ENCODE measurements around the gene UBR2.
A peak's percentile ranks its signal among the peaks of the same experiment; 100 is the strongest.
"Not testable (repeated sequence)": the region's sequence is repeated elsewhere in the genome, so short reads cannot be mapped to it uniquely, and the experiment has no call there.

The UBR2 gene

GRCh38 chr6:42615518-42615917 lies 51.7 kb downstream of the UBR2 start:
- no peak for DNase-seq (ENCODE audit: low read depth, low spot score)
- H3K27ac ChIP-seq = peak overlapping the region; percentile 34

- DNase-seq (ENCODE audit: low read depth, low spot score) = no peak
- H3K27ac ChIP-seq = peak overlapping the region; percentile 34
Observed at GRCh38 chr6:42616716-42617115, 52.9 kb downstream of the UBR2 start.

- H3K27ac ChIP-seq = no peak overlapping the region
Observed at GRCh38 chr6:42618105-42618504, 54.3 kb downstream of the UBR2 start.

GRCh38 chr6:42618686-42619085 lies 54.9 kb downstream of the UBR2 start:
- DNase-seq (ENCODE audit: low read depth, low spot score) = no peak
- no peak overlapping the region for H3K27ac ChIP-seq

More at GRCh38 chr6:42618105-42618504, 54.3 kb downstream of the UBR2 start:
- DNase-seq (ENCODE audit: low read depth, low spot score) = no peak

DNA sequence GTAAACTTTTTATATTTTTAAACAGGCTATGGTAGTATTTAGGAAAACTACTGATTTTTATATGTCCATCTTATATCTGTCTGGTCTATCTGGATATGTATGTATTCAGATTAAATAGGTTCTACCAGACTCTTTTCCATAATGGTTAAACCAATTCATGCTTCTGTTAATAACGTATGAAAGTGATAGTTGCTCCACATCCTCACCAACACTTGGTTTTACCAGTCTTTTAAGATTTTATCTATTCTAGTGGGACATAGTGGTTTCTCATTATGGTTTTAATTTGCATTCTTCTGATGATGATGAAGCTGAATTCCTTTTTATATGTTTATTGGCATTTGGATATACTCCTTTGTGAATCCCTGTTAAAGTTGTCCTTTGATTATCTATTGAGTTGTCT lies 56.1 kb downstream of the UBR2 start:
- no peak overlapping the region for H3K27ac ChIP-seq

GRCh38 chr6:42624601-42625000 lies 60.8 kb downstream of the UBR2 start:
- no peak overlapping the region for H3K27ac ChIP-seq
- no peak for DNase-seq (ENCODE audit: low read depth, low spot score)

More for the DNA sequence above, 56.1 kb downstream of the UBR2 start:
- DNase-seq (ENCODE audit: low read depth, low spot score) = no peak

- DNase-seq (ENCODE audit: low read depth, low spot score) = no peak
- no peak overlapping the region for H3K27ac ChIP-seq
Observed at GRCh38 chr6:42627044-42627443, 63.2 kb downstream of the UBR2 start.

DNA sequence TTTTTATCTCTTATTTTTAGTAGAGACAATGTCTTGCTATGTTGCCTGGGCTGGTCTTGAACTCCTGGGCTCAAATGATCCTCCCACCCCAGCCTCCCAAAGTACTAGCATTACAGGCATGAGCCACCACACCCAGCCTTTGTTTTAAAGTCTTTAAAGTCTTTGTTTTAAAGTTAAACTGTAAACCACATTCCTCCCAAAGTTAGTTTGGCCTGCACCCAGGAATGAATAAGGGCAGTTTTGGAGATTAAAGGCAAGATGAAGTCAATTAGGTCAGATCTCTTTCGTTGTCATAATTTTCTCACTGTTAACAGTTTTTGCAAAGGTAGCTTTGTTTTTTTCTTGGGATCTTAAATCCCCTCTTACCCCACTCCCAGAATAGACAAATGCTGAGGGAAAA lies 63.8 kb downstream of the UBR2 start:
- no peak overlapping the region for H3K27ac ChIP-seq
- no peak for DNase-seq (ENCODE audit: low read depth, low spot score)

- DNase-seq (ENCODE audit: low read depth, low spot score) = no peak
Observed at GRCh38 chr6:42628604-42629003, 64.8 kb downstream of the UBR2 start.

DNA sequence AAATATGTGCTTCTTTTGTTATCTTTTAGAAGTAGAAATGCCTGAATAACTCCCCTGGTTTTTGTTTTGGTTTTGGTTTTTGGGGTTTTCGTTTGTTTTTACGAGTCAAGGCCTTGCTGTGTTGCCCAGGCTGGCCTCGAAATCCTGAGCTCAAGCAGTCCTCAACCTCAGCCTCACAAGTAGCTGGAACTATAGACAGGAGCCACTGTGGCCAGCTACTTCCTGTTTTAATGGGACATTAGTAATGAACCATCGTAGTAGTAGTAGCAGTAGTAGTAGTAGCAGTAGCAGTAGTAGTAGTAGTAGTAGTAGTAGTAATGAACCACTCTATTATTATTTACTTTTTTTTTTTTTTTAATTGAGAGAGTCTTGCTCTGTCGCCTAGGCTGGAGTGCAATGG lies 66.0 kb downstream of the UBR2 start:
- no peak for DNase-seq (ENCODE audit: low read depth, low spot score)
- H3K27ac ChIP-seq = no peak overlapping the region

More at GRCh38 chr6:42628604-42629003, 64.8 kb downstream of the UBR2 start:
- H3K27ac ChIP-seq = no peak overlapping the region

DNA sequence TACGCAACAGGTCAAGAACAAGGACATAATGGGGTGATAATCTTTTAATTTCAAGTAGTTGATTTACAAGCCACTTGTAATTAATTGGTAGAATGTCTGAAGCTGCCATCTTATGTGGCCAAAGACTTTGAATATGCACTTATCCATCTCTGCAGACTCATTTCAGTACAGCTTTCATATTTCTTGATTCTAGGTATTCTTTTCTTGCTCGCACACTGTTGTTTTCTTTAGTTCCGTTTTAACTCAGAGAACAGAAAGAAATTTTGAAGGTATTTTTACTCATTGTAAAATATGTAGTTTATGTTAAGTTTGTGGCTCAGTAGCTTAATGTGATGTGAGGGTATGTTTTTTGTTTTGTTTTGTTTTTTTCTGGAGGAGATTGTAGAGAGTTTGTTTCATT lies 73.9 kb downstream of the UBR2 start:
- H3K27ac ChIP-seq = no peak overlapping the region
- no peak for DNase-seq (ENCODE audit: low read depth, low spot score)

DNA sequence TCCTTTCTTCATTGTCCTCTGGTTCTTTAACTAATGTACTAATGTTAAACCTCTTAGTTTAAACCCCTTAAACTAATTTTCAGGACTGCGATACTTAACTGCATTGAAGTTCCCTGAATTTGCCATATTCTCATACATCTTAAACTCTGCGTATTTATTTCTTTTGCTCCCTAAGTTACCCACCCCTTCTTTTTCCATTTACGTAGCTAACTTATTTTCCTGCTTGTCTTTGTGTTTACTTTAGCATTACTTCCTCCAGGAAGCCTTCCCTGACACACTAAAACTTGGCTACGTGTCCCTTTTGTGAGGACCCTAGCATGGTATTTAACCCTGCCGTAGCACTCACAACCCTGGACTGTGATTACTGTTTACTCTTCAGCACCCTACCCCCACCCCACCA lies 79.0 kb downstream of the UBR2 start:
- no peak for DNase-seq (ENCODE audit: low read depth, low spot score)
- H3K27ac ChIP-seq = no peak overlapping the region

GRCh38 chr6:42644211-42644610 lies 80.4 kb downstream of the UBR2 start:
- DNase-seq (ENCODE audit: low read depth, low spot score) = no peak
- H3K27ac ChIP-seq = no peak overlapping the region

DNA sequence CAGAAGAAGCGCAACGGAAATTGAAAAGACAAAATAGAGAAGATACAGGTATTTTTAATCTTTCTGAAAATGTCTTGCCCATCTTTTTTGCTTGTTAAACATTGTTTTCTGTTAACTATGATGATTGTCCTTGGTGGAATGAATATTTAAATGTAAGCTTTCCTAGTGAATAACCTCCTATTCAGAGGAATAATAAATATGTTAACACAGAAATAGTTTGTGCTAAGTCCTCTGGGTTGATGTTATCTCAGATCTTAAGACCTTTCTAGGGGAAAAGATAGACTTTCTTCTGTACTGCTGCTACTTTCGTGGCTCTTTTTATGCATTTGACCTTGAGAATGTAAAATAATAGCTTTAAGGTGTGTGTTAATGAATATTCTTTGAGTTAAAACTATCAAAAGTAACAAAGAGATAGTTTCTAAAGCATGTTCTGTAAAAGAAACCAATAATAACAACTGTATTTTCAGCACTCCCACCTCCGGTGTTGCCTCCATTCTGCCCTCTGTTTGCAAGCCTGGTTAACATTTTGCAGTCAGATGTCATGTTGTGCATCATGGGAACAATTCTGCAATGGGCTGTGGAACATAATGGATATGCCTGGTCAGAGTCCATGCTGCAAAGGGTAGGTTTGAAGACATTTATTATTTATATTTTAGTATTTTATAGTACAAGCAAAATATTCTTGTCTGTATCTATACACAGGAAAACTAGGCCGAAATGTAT lies 88.4 kb downstream of the UBR2 start:
- no peak overlapping the region for H3K27ac ChIP-seq
- DNase-seq (ENCODE audit: low read depth, low spot score) = no peak

DNA sequence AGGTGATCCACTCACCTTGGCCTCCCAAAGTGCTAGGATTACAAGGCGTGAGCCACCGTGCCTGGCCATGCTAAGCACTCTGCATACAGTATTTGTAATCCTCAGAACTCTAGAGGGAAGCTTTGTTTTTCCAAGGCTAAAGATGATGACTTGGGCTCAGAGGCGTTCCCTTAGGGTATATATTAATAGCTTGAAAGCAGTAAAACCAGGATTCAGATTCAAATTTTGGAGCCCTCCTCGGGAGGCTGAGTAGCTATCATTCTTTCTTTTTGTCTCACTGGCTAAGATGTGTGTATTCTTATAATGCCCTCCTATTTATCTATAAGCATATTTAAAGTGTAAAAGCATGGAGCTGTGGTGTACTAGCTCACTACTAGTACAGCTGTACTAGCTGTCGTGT lies 90.0 kb downstream of the UBR2 start:
- no peak for DNase-seq (ENCODE audit: low read depth, low spot score)
- H3K27ac ChIP-seq = no peak overlapping the region

- H3K27ac ChIP-seq = no peak overlapping the region
- no peak for DNase-seq (ENCODE audit: low read depth, low spot score)
Observed at GRCh38 chr6:42659806-42660205, 96.0 kb downstream of the UBR2 start.

- H3K27ac ChIP-seq = no peak overlapping the region
- no peak for DNase-seq (ENCODE audit: low read depth, low spot score)
Observed at GRCh38 chr6:42661540-42662153, 97.8 kb downstream of the UBR2 start.

GRCh38 chr6:42664718-42665117 lies 100.9 kb downstream of the UBR2 start:
- H3K27ac ChIP-seq = no peak overlapping the region
- DNase-seq (ENCODE audit: low read depth, low spot score) = no peak

GRCh38 chr6:42674368-42674767 lies 110.5 kb downstream of the UBR2 start:
- not testable (repeated sequence) for DNase-seq (ENCODE audit: low read depth, low spot score); H3K27ac ChIP-seq

- no peak overlapping the region for H3K27ac ChIP-seq
- no peak for DNase-seq (ENCODE audit: low read depth, low spot score)
Observed at GRCh38 chr6:42674780-42675179, 111.0 kb downstream of the UBR2 start.

- no peak overlapping the region for H3K27ac ChIP-seq
- DNase-seq (ENCODE audit: low read depth, low spot score) = no peak
Observed at GRCh38 chr6:42679358-42679757, 115.5 kb downstream of the UBR2 start.

DNA sequence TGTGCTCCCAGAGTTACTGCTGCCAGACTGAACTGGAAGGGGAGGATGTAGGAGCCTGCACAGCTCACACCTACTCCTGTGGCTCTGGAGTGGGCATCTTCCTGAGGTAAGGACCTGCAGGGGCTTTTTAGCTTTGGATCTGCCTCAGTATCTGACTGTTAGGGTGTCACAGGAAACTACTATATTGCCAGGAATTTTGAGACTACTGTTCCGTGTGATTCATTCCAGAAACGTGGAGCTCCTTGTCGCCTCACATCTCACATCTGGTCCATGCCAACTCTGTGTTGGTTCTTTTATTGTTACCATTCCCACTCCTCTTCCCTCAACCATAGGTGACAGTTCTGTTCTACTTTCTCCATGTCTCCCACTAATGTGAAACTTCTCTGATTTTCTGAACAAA lies 124.5 kb downstream of the UBR2 start:
- H3K27ac ChIP-seq = no peak overlapping the region
- no peak for DNase-seq (ENCODE audit: low read depth, low spot score)

Measured in epithelial cell of prostate (primary cell).